Smooth muscle cell (in vitro differentiated cells): ENCODE data around the gene DCHS2. TPM values are rescaled to one million over a fixed set of nuclear protein-coding genes. Genes with fewer than 3 reads are reported as not detected.

Experiments used
- DNase-seq: peaks from one replicate; lab custom pipeline; 2025; ENCODE audit not compliant: unreplicated experiment; lab: John Stamatoyannopoulos, UW
- H2AFZ ChIP-seq: fragments of 200-600 bp; sonication (generic); 2 replicates; pipeline ENCODE4 v1.6.0; 2016; ENCODE audit warnings: antibody characterized with exemption, low read depth, mild to moderate bottlenecking
- H3F3A ChIP-seq: fragments of 200-600 bp; sonication (generic); 2 replicates; pipeline ENCODE4 v1.6.0; 2017; ENCODE audit warnings: antibody characterized with exemption, low read depth
- H3K27ac ChIP-seq: fragments of 200-600 bp; sonication (generic); 2 replicates; pipeline ENCODE4 v1.5.1; 2016; ENCODE audit warnings: low read depth, mild to moderate bottlenecking
- H3K27me3 ChIP-seq: fragments of 200-600 bp; sonication (generic); 2 replicates; pipeline ENCODE4 v1.6.1; 2016; ENCODE audit warnings: low read depth, mild to moderate bottlenecking
- H3K36me3 ChIP-seq: fragments of 200-600 bp; sonication (generic); 2 replicates; pipeline ENCODE4 v1.5.1; 2016; ENCODE audit warnings: low read depth
- H3K4me1 ChIP-seq: fragments of 200-600 bp; sonication (generic); 2 replicates; pipeline ENCODE4 v1.5.1; 2016; ENCODE audit warnings: low read depth
- H3K4me2 ChIP-seq: fragments of 200-600 bp; sonication (generic); 2 replicates; pipeline ENCODE4 v1.6.0; 2016; ENCODE audit warnings: mild to moderate bottlenecking
- H3K4me3 ChIP-seq: fragments of 200-600 bp; sonication (generic); 2 replicates; pipeline ENCODE4 v1.5.1; 2016; ENCODE audit warnings: mild to moderate bottlenecking
- H3K79me2 ChIP-seq: fragments of 200-600 bp; sonication (generic); 2 replicates; pipeline ENCODE4 v1.6.0; 2016; ENCODE audit warnings: low read depth, mild to moderate bottlenecking
- H3K9ac ChIP-seq: fragments of 200-600 bp; sonication (generic); 2 replicates; pipeline ENCODE4 v1.6.0; 2016; ENCODE audit warnings: low read depth
- H3K9me3 ChIP-seq: fragments of 200-600 bp; sonication (generic); replicated peaks from 2 replicates; pipeline ENCODE4 v1.5.1; 2016; ENCODE audit warnings: low read depth
- H4K20me1 ChIP-seq: fragments of 200-600 bp; sonication (generic); 2 replicates; pipeline ENCODE4 v1.6.0; 2016; ENCODE audit warnings: low read depth
- WGBS: methylation state at CpG from one replicate; pipeline ENCODE4 v1.1.7; 2016; ENCODE audit warnings: low lambda C conversion rate; 5-methylcytosine and 5-hydroxymethylcytosine counted together
- polyA plus RNA-seq: library from polyadenylated mRNA; unstranded; fragments of >200 nt; fragmentation: Nextera tagmentation; extraction: Ambion mirVana; gene quantifications from 2 replicates; pipeline ENCODE4 v1.2.1, GENCODE V29; 2016
- total RNA-seq: library from RNA; depleted of rRNA; stranded (reverse); fragments of >200 nt; gene quantifications from 2 replicates; pipeline ENCODE4 v1.2.3, GENCODE V29; 2014
- TF ChIP-seq, protein P1 (sequence below): fragments of 200-600 bp; sonication (generic); IDR thresholded peaks from 2 replicates; pipeline ENCODE4 v1.5.1; 2017; ENCODE audit warnings: borderline replicate concordance, mild to moderate bottlenecking, antibody characterized with exemption; ENCODE audit not compliant: insufficient read depth, poor library complexity, severe bottlenecking

The DCHS2 gene
- total and polyA plus RNA-seq, 2 experiments from 2014 or later = 0.45 to 1.3 TPM

DNA sequence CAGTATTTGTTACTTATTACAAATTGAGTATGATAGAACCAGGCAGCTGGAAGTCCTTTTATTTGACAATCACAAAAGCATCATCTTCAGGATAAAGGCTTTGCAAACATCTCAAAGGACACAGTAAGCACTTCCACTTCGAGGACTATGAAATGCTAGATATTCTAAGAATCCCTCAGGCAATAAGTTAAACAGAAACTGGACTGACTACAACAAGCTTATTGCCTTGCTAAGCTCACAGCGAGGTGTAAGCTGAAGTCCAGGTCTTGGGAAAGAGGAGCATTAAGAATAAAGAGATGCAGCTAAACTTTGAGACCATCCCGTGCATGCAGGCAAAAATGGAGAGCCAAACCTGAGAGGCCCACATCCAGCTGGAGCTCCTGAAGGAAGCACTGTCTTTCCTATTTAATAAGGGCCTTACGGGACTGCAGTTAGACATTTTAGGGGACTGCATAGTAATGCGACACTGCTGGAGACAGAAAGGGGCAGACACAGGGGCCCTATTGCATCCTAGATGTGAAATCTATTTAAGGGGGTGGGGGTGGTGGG, 38.7 kb downstream of the DCHS2 start:
- Histone ChIP-seq H2AFZ (no peak overlapping the region), H3K79me2 (no peaks in the 10 kb centered on the region), H4K20me1 (no peaks in the 10 kb centered on the region), H3K9me3 (no peaks in the 10 kb centered on the region), H3K36me3 (no peaks in the 10 kb centered on the region), H3K27me3 (peaks cover 6% of the 10 kb centered on the region), H3K4me2 (no peak overlapping the region), H3F3A (no peaks in the 10 kb centered on the region), H3K4me1 (no peaks in the 10 kb centered on the region), H3K27ac (no peak overlapping the region), H3K9ac (no peak overlapping the region), H3K4me3 (no peak overlapping the region)
- DNase-seq = no peak
- WGBS = 69% methylated on average over 5 of the region's 5 CpGs
- TF ChIP-seq, protein P1, sequence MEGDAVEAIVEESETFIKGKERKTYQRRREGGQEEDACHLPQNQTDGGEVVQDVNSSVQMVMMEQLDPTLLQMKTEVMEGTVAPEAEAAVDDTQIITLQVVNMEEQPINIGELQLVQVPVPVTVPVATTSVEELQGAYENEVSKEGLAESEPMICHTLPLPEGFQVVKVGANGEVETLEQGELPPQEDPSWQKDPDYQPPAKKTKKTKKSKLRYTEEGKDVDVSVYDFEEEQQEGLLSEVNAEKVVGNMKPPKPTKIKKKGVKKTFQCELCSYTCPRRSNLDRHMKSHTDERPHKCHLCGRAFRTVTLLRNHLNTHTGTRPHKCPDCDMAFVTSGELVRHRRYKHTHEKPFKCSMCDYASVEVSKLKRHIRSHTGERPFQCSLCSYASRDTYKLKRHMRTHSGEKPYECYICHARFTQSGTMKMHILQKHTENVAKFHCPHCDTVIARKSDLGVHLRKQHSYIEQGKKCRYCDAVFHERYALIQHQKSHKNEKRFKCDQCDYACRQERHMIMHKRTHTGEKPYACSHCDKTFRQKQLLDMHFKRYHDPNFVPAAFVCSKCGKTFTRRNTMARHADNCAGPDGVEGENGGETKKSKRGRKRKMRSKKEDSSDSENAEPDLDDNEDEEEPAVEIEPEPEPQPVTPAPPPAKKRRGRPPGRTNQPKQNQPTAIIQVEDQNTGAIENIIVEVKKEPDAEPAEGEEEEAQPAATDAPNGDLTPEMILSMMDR = no peak

DNA sequence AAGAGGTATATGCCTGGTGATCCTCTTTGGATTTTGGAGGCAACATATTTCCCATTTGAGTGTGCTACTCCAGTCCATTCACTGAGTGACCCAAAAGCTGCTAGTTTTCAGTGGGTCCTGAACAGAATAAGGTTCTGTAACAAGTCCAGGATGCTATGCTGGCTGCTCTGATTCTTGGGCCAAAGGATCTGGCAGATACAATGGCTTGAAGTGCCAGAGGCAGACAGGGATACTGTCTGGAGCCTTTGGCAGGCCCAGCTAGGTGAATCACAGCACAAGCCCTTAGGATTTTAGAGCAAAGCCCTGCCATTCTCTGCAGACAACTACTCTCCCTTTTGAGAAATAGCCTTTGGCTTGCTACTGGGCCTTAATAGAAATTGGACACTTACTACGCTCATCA, 40.6 kb downstream of the DCHS2 start:
- no peak overlapping the region for H3K9ac ChIP-seq
- H3K4me3 ChIP-seq = no peak overlapping the region
- WGBS = 97% methylated on average over 1 of the region's 1 CpG
- H4K20me1 ChIP-seq = no peaks in the 10 kb centered on the region
- H2AFZ ChIP-seq = no peak overlapping the region
- TF ChIP-seq, protein P1 = no peak
- H3K27me3 ChIP-seq = no peaks in the 10 kb centered on the region
- no peak overlapping the region for H3K27ac ChIP-seq
- H3K4me1 ChIP-seq = no peaks in the 10 kb centered on the region
- DNase-seq = no peak
- no peak overlapping the region for H3K4me2 ChIP-seq
- H3F3A ChIP-seq = no peaks in the 10 kb centered on the region
- H3K79me2 ChIP-seq = no peaks in the 10 kb centered on the region
- no peaks in the 10 kb centered on the region for H3K36me3 ChIP-seq
- no peaks in the 10 kb centered on the region for H3K9me3 ChIP-seq

DNA sequence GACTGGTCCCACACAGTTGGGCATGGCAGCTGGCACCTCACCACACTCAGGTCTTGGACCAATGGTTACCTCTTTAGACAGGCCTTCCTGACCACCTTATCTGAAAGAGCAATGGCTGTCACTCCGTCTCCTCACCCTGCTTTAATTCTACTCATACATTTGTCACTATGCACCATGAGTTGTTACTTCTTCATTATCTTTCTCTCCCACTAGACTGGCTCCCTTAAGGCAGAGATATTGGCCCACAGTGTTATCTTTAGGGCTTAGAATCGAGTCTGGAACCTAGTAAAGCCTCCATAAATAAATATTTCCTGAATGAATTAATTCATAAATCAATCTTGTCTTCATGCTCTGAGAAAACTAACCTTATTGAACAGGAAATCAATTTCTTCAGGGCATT, 46.6 kb downstream of the DCHS2 start:
- no peak overlapping the region for H3K27ac ChIP-seq
- H3K9ac ChIP-seq = no peak overlapping the region
- no peaks in the 10 kb centered on the region for H4K20me1 ChIP-seq
- H3K4me1 ChIP-seq = no peaks in the 10 kb centered on the region
- no peaks in the 10 kb centered on the region for H3K79me2 ChIP-seq
- TF ChIP-seq, protein P1 = no peak
- no peaks in the 10 kb centered on the region for H3K9me3 ChIP-seq
- no peaks in the 10 kb centered on the region for H3F3A ChIP-seq
- H2AFZ ChIP-seq = no peak overlapping the region
- H3K4me3 ChIP-seq = no peak overlapping the region
- WGBS = 60% methylated on average over 2 of the region's 2 CpGs
- no peak for DNase-seq
- peaks cover 17% of the 10 kb centered on the region for H3K27me3 ChIP-seq
- H3K4me2 ChIP-seq = no peak overlapping the region
- no peaks in the 10 kb centered on the region for H3K36me3 ChIP-seq

DNA sequence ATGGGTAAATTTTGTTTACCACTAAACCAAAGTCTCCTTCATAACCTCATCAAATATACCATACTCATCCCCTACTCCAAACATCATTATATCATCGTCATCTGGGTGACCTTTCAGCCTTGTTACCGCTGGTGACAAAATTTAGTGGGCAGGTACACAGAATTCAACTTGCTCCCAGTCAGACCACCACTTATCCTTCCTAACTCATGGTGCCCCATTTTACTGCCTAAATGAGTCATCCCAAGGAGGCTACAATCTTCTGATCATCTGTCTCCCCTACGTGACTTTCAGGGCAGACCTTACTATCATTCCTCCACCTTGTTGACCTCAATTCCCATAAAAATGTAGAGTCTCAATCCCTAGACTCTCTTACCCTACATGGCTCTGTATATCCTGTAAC, 49.6 kb downstream of the DCHS2 start:
- 84% methylated on average over 3 of the region's 3 CpGs for WGBS

More for the DNA sequence above, 49.6 kb downstream of the DCHS2 start:
- Histone ChIP-seq H3K4me2 (no peak overlapping the region), H3K9me3 (no peaks in the 10 kb centered on the region), H3K79me2 (no peaks in the 10 kb centered on the region), H3F3A (no peaks in the 10 kb centered on the region), H3K27ac (no peak overlapping the region), H3K4me1 (no peaks in the 10 kb centered on the region), H3K36me3 (no peaks in the 10 kb centered on the region), H2AFZ (no peak overlapping the region), H3K4me3 (no peak overlapping the region), H3K9ac (no peak overlapping the region), H4K20me1 (no peaks in the 10 kb centered on the region), H3K27me3 (peaks cover 22% of the 10 kb centered on the region)
- TF ChIP-seq, protein P1 = no peak
- no peak for DNase-seq
